GM18499 (cell line): ENCODE data around the gene PCED1A.

Experiments used
- ATAC-seq: cut with Tn5 transposase; IDR thresholded peaks from one replicate; pipeline ENCODE4 v1.9.1; 2021; ENCODE audit warnings: moderate number of reproducible peaks; ENCODE audit not compliant: insufficient read depth, unreplicated experiment

The PCED1A gene

GRCh38 chr20:2840138-2840966, at the start of gene PCED1A, which contains the start of gene VPS16:
Gene PCED1A, minus strand, starts transcription at chr20:2840655. Its CDS starts 743 bp downstream, at chr20:2839912.
Gene VPS16, plus strand, starts transcription at chr20:2840745. Its CDS starts 30 bp downstream, at chr20:2840775.
- ATAC-seq, result peak; percentile 66

DNA sequence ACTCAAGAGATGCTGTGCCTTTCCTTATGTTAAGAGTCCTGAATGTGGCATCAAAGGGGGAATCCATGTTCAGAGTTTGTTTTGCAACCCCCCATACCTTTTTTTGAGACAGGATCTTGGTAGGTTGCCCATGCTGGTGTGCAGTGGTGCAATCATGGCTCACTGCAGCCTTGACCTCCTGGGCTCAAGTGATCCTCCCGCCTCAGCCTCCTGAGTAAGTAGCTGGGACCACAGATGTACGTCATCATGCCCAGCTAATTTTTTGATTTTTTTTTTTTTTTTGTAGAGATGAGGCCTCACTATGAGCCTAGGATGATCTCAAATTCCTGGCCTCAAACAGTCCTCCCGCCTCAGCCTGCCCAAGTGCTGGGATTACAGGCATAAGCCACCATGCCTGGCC, 49.3 kb upstream of the PCED1A start:
- no peak for ATAC-seq

- no peak for ATAC-seq
Measured at GRCh38 chr20:2889209-2889608, 48.8 kb upstream of the PCED1A start.

DNA sequence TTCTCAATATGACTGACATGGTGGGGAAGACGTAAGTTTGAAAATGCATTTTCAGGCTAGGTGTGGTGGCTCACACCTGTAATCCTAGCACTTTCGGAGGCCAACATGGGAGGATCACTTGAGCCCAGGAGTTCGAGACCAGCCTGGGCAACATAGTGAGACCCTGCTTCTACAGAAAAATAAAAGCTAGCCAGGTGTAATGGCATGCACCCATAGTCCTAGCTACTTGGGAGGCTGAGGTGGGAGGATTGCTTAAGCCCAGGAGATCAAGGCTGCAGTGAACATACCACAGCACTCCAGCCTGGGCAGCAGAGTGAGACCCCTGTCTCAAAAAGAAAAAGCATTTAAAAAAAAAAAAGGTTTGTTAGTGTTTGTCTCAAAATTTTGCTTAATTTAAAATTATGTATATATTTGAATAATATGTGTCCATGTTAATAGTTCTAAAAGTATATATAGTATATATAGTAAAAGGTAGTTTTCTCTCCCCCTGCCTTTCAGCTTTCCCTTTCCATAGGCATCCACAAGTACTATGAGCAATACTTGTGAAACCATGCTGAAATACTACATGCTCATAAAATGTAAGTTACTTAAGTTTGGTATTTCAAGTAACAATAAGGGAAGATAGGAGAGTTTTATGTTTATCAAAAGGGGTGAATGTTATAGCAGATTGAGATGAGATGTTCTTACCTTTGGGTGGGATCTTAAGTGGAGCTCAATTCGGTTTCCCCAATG, 47.9 kb upstream of the PCED1A start:
- no peak for ATAC-seq

DNA sequence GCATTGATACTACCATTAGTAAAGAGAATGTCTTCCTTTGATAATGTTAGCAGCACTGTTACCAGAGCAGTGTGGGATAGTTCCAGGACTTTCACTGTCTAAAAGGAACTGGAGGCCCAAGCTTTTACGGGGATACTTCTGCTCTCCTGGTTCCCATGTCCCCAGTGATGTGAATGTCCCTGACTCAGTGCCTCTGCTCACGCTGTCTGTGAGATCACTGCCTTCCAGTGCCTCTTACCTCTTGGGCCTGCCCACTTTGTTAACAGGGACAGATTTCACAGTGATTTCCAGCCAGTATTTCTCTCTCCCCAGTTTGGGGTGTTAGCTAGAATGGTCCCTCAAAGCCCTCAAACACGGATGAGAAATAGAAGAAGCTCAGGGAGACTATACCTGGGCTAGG, 47.3 kb upstream of the PCED1A start:
- ATAC-seq, result no peak

- ATAC-seq, result no peak
Measured at GRCh38 chr20:2883726-2884637, 43.5 kb upstream of the PCED1A start.

DNA sequence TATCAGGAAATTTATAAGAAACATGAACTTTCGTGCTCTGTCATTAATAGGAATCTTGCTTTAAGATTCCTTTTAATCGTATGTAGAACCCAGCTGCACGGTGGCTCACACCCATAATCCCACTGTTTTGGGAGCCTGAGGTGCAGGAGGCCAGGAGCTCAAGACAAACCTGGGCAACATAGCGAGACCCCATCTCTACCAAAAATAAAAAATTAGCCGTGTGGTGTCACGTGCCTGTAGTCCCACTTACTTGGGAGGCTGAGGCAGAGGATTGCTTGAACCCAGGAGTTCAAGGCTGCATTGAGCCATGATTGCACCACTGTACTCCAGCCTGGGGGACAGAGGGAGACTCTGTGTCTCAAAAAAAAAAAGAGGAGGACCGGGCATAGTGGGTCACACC, 40.2 kb upstream of the PCED1A start:
- no peak for ATAC-seq

DNA sequence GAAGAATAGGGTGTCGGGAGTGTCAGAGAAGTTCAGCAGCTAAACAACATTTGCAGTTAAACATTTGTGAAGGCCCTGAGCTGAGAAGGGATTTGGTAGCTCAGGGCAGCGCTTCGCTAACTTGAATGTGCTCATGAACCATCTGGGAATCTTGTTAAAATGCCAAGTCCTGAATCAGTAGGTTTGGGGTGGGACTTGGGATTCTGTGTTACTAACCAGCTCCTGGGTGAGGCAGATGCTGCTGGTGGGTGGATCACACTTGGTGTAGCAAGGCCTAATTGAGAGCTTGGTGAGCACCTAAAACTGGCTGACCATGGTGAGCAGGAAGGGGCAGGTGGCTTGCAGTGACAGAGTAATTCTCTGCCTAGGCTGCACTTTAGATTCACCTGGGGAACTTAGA, 38.7 kb upstream of the PCED1A start:
- no peak for ATAC-seq

- no peak for ATAC-seq
Measured at GRCh38 chr20:2878515-2878914, 38.1 kb upstream of the PCED1A start.

DNA sequence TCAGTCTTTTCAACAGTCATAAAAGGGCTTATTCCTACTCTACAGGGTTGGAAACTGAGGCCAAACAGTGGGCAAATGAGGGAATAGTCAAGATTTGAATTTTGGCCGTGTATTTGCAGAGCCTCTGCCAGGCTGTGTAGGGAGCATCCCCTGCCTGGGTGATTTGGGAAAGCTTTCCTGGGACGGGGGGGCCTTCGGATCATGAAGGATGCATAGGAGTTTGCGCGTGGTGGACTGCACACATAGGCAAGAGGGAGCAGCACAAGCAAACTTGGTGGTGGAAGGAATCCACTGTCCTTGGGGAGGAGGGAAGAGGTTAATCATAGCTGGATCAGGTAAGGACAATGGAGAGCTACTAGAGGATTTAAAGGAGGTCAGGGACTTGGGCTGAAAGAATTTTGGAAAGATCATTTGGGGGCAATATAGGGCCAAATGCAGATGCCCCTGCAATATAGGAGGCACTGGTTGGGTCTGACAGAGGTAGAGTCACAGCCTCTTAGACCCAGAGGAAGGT, 35.3 kb upstream of the PCED1A start:
- no peak for ATAC-seq

GRCh38 chr20:2874456-2874855, 34.0 kb upstream of the PCED1A start:
- no peak for ATAC-seq

DNA sequence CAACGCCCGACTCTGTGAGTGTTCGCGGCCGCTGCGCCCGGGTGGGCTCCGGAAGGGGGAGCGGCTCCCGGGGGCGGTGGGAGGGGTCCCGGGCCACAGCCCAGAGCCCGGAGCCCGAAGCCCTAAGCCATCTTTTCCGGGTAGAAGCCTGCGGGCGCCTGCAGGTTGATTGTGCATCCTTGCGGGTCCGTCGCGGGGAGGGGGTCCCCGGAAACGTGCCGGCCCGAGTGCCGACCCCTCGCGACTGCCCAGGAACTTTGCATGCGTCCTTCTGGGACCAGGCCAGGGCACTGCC, 33.2 kb upstream of the PCED1A start:
- peak; percentile 14 for ATAC-seq

GRCh38 chr20:2873010-2873746, 32.7 kb upstream of the PCED1A start, which contains the start of gene PTPRA:
Gene PTPRA, plus strand, starts transcription at chr20:2873481. Its CDS starts 90,797 bp downstream, at chr20:2964278.
- peak; percentile 72 for ATAC-seq

DNA sequence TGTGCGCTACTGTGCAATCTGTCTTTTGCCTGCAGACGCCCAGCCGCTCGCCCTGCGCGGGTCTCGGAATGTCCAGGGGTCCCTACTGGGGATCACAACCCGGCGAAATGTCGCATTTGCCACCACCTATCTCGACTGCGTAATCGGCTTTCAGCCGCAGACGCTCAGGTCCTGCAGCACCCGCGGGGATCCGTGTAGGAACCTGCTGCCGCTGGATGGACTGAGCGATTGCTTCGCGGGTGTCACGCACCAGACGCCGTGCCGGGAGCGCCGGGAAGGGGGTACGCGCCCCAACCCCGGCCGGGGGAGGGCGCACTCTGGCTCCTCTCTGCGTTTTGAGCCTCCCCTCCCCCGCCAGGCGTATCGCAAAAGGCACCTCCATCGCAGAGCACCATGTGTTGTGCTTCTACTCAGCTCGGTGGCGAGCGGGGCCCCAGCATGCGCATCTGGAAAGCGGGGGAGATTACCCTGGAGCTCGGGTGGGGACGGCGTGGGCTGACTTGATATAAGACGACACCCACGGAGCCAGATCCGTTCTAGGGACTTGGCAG, 32.1 kb upstream of the PCED1A start:
- ATAC-seq, result peak; percentile 5

DNA sequence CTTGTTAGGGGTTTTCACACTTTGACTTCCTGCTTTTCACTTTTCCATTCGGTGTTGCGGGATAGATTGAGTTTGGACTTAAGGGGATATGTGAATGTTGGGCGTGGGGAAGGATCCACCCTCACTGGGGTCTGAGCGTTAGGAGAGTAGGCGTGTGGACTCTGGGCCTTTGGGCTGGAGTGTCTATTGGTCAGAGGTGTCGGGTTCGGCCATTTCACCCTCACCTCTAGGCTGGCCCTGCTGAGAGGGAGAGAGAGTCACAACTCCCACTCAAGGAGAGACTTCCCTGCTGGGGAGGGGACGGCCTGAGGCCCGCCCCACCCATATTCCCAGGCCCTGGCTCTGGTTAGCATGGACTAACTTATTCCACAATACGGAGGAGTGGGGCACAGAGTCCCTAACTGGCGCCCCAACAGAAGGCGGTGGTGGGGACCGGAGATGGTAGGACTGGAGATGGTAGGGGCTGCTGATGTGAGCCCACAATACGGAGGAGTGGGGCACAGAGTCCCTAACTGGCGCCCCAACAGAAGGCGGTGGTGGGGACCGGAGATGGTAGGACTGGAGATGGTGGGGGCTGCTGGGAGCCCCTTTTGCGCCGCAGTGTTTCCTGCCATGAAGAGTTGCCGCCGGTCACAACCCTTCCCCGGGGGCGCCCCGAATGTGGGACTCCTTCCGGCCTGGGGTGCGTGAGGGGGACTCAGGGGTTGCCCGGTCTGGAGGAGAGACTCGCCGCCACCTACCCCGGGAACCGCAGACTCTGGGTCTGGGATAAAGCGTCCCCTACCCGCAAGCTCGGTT, 31.4 kb upstream of the PCED1A start:
- no peak for ATAC-seq

GRCh38 chr20:2871111-2871465, 30.6 kb upstream of the PCED1A start:
- no peak for ATAC-seq

DNA sequence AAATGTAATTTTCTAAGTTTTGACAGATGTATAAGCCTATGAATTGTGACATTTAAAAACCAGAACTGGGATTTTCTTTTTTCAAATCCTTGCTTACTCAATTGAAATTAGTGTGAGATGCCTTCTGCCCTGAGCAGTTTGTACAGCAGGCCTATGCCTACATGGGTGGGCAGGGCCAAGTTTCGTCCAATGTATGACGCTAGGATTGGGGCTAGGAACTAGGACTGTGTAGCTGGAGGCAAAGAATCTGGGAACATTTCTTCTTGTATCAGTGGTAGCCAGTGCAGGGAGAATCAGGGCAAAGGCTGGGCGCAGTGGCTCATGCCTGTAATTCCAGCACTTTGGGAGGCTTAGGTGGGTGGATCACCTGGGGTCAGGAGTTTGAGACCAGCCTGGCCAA, 28.9 kb upstream of the PCED1A start:
- no peak for ATAC-seq

GRCh38 chr20:2867081-2867864, 26.8 kb upstream of the PCED1A start:
- no peak for ATAC-seq
